RWPE1 (cell line): ENCODE measurements around the gene EXOC2.

ENCODE experiments used
- CTCF ChIA-PET: fragments of 350-600 bp; sonication (Branson Sonifier 250); formaldehyde crosslinking; extraction: SDS; loops from one replicate; lab custom pipeline; 2021; lab: Yijun Ruan, JAX
- POLR2A ChIA-PET: fragments of 400-600 bp; formaldehyde crosslinking; extraction: SDS; loops from one replicate; lab custom pipeline; 2020; ENCODE audit warnings: antibody characterized with exemption; ENCODE audit not compliant: low non-redundant PET; lab: Yijun Ruan, JAX
- DNase-seq: peaks from one replicate; pipeline ENCODE4 v3.0.0; 2012; ENCODE audit warnings: low spot score
- H3K27ac ChIP-seq: fragments of 450-650 bp; 2 replicates; pipeline ENCODE4 v1.5.1; 2017
- TF ChIP-seq, protein P1 (sequence below): fragments of 450-650 bp; conservative IDR thresholded peaks from 2 replicates; pipeline ENCODE4 v1.5.1; 2017; ENCODE audit warnings: low read depth, mild to moderate bottlenecking

The EXOC2 gene

DNA sequence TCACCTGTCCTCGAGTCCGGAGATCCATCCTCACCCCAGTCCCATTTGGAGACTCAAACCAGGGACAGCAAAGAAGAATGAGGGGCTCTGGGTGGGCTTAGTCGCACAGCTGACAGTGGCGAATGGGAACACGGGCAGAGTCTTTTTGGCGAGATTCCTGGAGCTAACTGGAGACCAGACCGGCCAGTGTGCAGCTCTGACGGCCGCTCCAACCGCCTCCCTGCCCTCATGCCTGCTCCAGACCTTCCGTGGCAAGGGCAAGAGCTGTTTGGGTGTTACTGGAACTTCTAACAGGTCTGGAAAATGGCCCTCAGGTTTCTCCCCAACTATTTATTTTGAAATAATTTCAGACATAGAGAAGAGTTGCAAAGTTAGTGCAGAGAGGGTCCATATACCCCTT is 225.8 kb downstream of the EXOC2 start:
- POLR2A ChIA-PET: no interaction called here
- TF ChIP-seq, protein P1, sequence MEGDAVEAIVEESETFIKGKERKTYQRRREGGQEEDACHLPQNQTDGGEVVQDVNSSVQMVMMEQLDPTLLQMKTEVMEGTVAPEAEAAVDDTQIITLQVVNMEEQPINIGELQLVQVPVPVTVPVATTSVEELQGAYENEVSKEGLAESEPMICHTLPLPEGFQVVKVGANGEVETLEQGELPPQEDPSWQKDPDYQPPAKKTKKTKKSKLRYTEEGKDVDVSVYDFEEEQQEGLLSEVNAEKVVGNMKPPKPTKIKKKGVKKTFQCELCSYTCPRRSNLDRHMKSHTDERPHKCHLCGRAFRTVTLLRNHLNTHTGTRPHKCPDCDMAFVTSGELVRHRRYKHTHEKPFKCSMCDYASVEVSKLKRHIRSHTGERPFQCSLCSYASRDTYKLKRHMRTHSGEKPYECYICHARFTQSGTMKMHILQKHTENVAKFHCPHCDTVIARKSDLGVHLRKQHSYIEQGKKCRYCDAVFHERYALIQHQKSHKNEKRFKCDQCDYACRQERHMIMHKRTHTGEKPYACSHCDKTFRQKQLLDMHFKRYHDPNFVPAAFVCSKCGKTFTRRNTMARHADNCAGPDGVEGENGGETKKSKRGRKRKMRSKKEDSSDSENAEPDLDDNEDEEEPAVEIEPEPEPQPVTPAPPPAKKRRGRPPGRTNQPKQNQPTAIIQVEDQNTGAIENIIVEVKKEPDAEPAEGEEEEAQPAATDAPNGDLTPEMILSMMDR: no peak
- CTCF ChIA-PET: no interaction called here

DNA sequence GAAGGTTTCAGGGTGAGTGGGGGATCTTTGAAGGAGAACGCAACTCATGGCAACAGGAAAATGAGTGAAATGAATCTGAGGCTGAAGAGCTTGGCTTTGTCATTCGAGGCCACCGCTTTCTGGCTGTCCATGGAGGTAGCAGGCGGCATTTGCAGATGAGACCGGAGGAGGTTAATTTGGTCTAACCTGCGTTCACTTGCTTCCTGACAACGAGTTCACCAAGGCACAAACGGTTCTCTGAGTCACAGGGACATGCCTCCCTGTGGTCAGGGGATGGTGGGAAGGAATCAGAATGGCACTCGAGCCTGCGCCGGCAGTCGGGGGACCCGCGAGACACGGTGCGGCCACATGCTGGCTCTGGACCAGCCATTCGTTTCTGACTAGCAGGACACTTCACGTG is 226.4 kb downstream of the EXOC2 start:
- POLR2A ChIA-PET: no interaction called here
- CTCF ChIA-PET: interaction anchor here (0.7 kb wide), 1 partner anchor 128 kb away, joined by 4 read pairs; no protein-coding TSS in a partner anchor
- TF ChIP-seq, protein P1: no peak
- no peak for DNase-seq
- H3K27ac ChIP-seq: no peak overlapping the region

More for the DNA sequence above, 225.8 kb downstream of the EXOC2 start:
- no peak overlapping the region for H3K27ac ChIP-seq
- DNase-seq: no peak

GRCh38 chr6:465531-466348 is 227.2 kb downstream of the EXOC2 start:
- no peak overlapping the region for H3K27ac ChIP-seq
- no peak for DNase-seq
- POLR2A ChIA-PET: no interaction called here
- TF ChIP-seq, protein P1: no peak
- CTCF ChIA-PET: interaction anchor here (0.6 kb wide), 2 partner anchors 12 to 355 kb away, joined by 3 read pairs; no protein-coding TSS in a partner anchor

GRCh38 chr6:456887-457286 is 236.1 kb downstream of the EXOC2 start:
- no peak for DNase-seq
- ChIA-PET CTCF (no interaction called here), POLR2A (no interaction called here)
- TF ChIP-seq, protein P1: no peak
- no peak overlapping the region for H3K27ac ChIP-seq

DNA sequence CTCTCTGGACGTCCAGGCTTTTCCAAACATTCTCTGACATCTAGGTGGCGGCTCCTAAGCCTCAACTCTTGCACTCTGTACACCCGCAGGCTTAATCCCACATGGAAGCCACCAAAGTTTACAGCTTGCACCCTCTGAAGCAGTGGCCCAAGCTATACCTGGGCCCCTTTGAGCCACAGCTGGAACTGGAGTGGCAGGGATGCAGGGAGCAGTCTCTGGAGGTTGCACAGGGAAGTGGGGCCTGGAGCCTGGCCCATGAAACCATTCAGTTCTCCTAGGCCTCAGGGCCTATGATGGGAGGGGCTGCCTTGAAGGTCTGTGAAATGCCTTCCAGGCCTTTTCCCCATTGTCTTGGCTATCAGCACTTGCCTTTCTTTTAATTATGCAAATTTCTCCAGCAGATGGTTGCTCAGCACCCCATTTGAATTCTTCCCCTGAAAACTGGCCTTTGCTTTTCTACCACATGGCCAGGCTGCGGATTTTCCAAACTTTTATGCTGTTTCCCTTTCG is 236.5 kb downstream of the EXOC2 start:
- DNase-seq: no peak
- ChIA-PET POLR2A (no interaction called here), CTCF (no interaction called here)
- TF ChIP-seq, protein P1: no peak
- no peak overlapping the region for H3K27ac ChIP-seq

GRCh38 chr6:455835-456234 is 237.1 kb downstream of the EXOC2 start:
- DNase-seq: no peak
- CTCF ChIA-PET: no interaction called here
- POLR2A ChIA-PET: no interaction called here
- no peak overlapping the region for H3K27ac ChIP-seq
- TF ChIP-seq, protein P1: no peak
